GM12878 (cell line): ENCODE results near the gene ICE2. TPM values are rescaled to one million over a fixed set of nuclear protein-coding genes. Genes with fewer than 3 reads are reported as not detected.

Experiments
- CBFB ChIP-seq: IDR thresholded peaks from 2 replicates; pipeline ENCODE4 v1.6.1; 2016; ENCODE audit warnings: antibody characterized with exemption, low read depth
- CHD4 ChIP-seq: fragments of 200-600 bp; sonication (generic); IDR thresholded peaks from 2 replicates; pipeline ENCODE4 v1.6.1; 2016; ENCODE audit warnings: mild to moderate bottlenecking
- FOS ChIP-seq: IDR thresholded peaks from 3 replicates; pipeline ENCODE4 v1.6.1; 2011; ENCODE audit warnings: borderline replicate concordance; ENCODE audit not compliant: insufficient read length; ENCODE audit errors: extremely low read depth
- KLF5 ChIP-seq: fragments of 450-650 bp; IDR thresholded peaks from 2 replicates; pipeline ENCODE4 v1.6.1; 2014; ENCODE audit warnings: mild to moderate bottlenecking; ENCODE audit not compliant: partially characterized antibody
- MEF2B ChIP-seq: fragments of 450-650 bp; IDR thresholded peaks from 2 replicates; pipeline ENCODE4 v1.6.1; 2018; ENCODE audit warnings: mild to moderate bottlenecking, moderate library complexity; ENCODE audit not compliant: partially characterized antibody, poor library complexity, severe bottlenecking
- NFIC ChIP-seq: IDR thresholded peaks from 2 replicates; pipeline ENCODE4 v1.6.1; 2012; ENCODE audit warnings: low read depth, mild to moderate bottlenecking, inconsistent platforms, low read length, moderate library complexity
- POLR2AphosphoS2 ChIP-seq: IDR thresholded peaks from 2 replicates; pipeline ENCODE4 v1.6.1; 2011; ENCODE audit warnings: low read depth, mild to moderate bottlenecking, low read length, improper control_type of control experiment, moderate library complexity
- SMAD5 ChIP-seq: IDR thresholded peaks from 2 replicates; pipeline ENCODE4 v1.6.1; 2016; ENCODE audit warnings: antibody characterized with exemption, low read depth
- SREBF1 ChIP-seq: IDR thresholded peaks from 2 replicates; pipeline ENCODE4 v1.6.1; 2012; ENCODE audit warnings: mild to moderate bottlenecking, low read length
- TCF7 ChIP-seq: IDR thresholded peaks from 2 replicates; pipeline ENCODE4 v1.6.1; 2014; ENCODE audit warnings: antibody characterized with exemption, borderline replicate concordance
- ZNF274 ChIP-seq: IDR thresholded peaks from one replicate; pipeline ENCODE4 v1.8.0; 2011; ENCODE audit not compliant: insufficient read length, insufficient read depth
- polyA plus RNA-seq, 11 experiments: library from polyadenylated mRNA; depleted of rRNA in 4 of 11; unstranded in 6 of 11; stranded (reverse) in 5 of 11; fragments of >200 nt; fragmentation: Nextera tagmentation in 4 of 11; fragmentation: Illumina TruSeq in 1 of 11; extraction: Ambion mirVana in 4 of 11; extraction: Trizol in 1 of 11; gene quantifications; 1 replicate in 1 of 11; 2 replicates in 10 of 11; pipeline versions ENCODE4 v1.2.1 to v1.2.3, GENCODE V29; 2011 to 2016; ENCODE audit warnings: inconsistent platforms in 2 of 11, missing spikeins in 2 of 11, low read depth in 1 of 11
- total RNA-seq, 4 experiments: library from RNA; depleted of rRNA in 3 of 4; stranded (reverse); fragments of >200 nt in 3 of 4; fragmentation: Illumina TruSeq in 1 of 4; extraction: Trizol in 1 of 4; gene quantifications; 2 replicates each; pipeline versions ENCODE4 v1.2.1 to v1.2.3, GENCODE V29; 2013 to 2021
- TF ChIP-seq, protein P1 (sequence below): fragments of 450-650 bp; formaldehyde crosslinking; IDR thresholded peaks from 2 replicates; pipeline ENCODE4 v1.5.0; 2022; ENCODE audit warnings: mild to moderate bottlenecking, missing genetic modification characterization
- TF ChIP-seq, protein P2 (sequence below): fragments of 450-650 bp; IDR thresholded peaks from 2 replicates; pipeline ENCODE4 v1.6.1; 2017; ENCODE audit warnings: mild to moderate bottlenecking
- TF ChIP-seq, protein P3 (sequence below): fragments of 450-650 bp; IDR thresholded peaks from 2 replicates; pipeline ENCODE4 v1.6.1; 2017; ENCODE audit warnings: mild to moderate bottlenecking, moderate library complexity

ICE2 gene
- total and polyA plus RNA-seq, 10 of the 15 experiments (the other 5 are each of a cell fraction or from before 2014, with no cell fraction given), result 14.2 to 62.0 (median 44.9) TPM

- no peak for TF ChIP-seq NFIC
- no peak for TF ChIP-seq KLF5
- TF ChIP-seq, protein P1, sequence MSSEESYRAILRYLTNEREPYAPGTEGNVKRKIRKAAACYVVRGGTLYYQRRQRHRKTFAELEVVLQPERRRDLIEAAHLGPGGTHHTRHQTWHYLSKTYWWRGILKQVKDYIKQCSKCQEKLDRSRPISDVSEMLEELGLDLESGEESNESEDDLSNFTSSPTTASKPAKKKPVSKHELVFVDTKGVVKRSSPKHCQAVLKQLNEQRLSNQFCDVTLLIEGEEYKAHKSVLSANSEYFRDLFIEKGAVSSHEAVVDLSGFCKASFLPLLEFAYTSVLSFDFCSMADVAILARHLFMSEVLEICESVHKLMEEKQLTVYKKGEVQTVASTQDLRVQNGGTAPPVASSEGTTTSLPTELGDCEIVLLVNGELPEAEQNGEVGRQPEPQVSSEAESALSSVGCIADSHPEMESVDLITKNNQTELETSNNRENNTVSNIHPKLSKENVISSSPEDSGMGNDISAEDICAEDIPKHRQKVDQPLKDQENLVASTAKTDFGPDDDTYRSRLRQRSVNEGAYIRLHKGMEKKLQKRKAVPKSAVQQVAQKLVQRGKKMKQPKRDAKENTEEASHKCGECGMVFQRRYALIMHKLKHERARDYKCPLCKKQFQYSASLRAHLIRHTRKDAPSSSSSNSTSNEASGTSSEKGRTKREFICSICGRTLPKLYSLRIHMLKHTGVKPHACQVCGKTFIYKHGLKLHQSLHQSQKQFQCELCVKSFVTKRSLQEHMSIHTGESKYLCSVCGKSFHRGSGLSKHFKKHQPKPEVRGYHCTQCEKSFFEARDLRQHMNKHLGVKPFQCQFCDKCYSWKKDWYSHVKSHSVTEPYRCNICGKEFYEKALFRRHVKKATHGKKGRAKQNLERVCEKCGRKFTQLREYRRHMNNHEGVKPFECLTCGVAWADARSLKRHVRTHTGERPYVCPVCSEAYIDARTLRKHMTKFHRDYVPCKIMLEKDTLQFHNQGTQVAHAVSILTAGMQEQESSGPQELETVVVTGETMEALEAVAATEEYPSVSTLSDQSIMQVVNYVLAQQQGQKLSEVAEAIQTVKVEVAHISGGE (CRISPR knock-in tag), result no peak
- 0 out of 2 replicates have a peak, but pooled peaks have one; percentile 26 for TF ChIP-seq CBFB
- no peak for TF ChIP-seq TCF7
- TF ChIP-seq FOS, result no peak
- TF ChIP-seq SREBF1, result no peak
- no peak for TF ChIP-seq ZNF274
- TF ChIP-seq MEF2B, result no peak
- TF ChIP-seq CHD4, result no peak
- TF ChIP-seq, protein P2, sequence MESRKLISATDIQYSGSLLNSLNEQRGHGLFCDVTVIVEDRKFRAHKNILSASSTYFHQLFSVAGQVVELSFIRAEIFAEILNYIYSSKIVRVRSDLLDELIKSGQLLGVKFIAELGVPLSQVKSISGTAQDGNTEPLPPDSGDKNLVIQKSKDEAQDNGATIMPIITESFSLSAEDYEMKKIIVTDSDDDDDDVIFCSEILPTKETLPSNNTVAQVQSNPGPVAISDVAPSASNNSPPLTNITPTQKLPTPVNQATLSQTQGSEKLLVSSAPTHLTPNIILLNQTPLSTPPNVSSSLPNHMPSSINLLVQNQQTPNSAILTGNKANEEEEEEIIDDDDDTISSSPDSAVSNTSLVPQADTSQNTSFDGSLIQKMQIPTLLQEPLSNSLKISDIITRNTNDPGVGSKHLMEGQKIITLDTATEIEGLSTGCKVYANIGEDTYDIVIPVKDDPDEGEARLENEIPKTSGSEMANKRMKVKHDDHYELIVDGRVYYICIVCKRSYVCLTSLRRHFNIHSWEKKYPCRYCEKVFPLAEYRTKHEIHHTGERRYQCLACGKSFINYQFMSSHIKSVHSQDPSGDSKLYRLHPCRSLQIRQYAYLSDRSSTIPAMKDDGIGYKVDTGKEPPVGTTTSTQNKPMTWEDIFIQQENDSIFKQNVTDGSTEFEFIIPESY, result no peak
- 0 out of 2 replicates have a peak, but pooled peaks have one; percentile 30 for TF ChIP-seq POLR2AphosphoS2
- 0 out of 2 replicates have a peak, but pooled peaks have one; percentile 38 for TF ChIP-seq SMAD5
- TF ChIP-seq, protein P3, sequence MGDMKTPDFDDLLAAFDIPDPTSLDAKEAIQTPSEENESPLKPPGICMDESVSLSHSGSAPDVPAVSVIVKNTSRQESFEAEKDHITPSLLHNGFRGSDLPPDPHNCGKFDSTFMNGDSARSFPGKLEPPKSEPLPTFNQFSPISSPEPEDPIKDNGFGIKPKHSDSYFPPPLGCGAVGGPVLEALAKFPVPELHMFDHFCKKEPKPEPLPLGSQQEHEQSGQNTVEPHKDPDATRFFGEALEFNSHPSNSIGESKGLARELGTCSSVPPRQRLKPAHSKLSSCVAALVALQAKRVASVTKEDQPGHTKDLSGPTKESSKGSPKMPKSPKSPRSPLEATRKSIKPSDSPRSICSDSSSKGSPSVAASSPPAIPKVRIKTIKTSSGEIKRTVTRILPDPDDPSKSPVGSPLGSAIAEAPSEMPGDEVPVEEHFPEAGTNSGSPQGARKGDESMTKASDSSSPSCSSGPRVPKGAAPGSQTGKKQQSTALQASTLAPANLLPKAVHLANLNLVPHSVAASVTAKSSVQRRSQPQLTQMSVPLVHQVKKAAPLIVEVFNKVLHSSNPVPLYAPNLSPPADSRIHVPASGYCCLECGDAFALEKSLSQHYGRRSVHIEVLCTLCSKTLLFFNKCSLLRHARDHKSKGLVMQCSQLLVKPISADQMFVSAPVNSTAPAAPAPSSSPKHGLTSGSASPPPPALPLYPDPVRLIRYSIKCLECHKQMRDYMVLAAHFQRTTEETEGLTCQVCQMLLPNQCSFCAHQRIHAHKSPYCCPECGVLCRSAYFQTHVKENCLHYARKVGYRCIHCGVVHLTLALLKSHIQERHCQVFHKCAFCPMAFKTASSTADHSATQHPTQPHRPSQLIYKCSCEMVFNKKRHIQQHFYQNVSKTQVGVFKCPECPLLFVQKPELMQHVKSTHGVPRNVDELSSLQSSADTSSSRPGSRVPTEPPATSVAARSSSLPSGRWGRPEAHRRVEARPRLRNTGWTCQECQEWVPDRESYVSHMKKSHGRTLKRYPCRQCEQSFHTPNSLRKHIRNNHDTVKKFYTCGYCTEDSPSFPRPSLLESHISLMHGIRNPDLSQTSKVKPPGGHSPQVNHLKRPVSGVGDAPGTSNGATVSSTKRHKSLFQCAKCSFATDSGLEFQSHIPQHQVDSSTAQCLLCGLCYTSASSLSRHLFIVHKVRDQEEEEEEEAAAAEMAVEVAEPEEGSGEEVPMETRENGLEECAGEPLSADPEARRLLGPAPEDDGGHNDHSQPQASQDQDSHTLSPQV, result no peak
- TF ChIP-seq, all 136 proteins: peak for 11
These were observed 81.0 kb downstream of the ICE2 start, which contains the start of gene ANXA2 (continued) for GRCh38 chr15:60397772-60398445.
